HEK293T (cell line): ENCODE measurements around the gene EPHA4.

Experiments
- CTCF ChIA-PET: fragments of 350-600 bp; formaldehyde crosslinking; extraction: SDS; loops from one replicate; lab custom pipeline; 2021; ENCODE audit warnings: antibody characterized with exemption, inconsistent platforms; lab: Yijun Ruan, JAX
- POLR2A ChIA-PET: fragments of 350-600 bp; formaldehyde crosslinking; extraction: SDS; loops from one replicate; lab custom pipeline; 2020; ENCODE audit warnings: antibody characterized with exemption, inconsistent platforms; lab: Yijun Ruan, JAX
- DNase-seq: peaks from one replicate; pipeline ENCODE4 v3.0.0; 2012; ENCODE audit warnings: mixed read lengths; ENCODE audit errors: extremely low spot score
- ARNT ChIP-seq: fragments of 450-650 bp; IDR thresholded peaks from 2 replicates; pipeline ENCODE4 v1.6.1; 2017; ENCODE audit warnings: mild to moderate bottlenecking
- BHLHE40 ChIP-seq: fragments of 450-650 bp; IDR thresholded peaks from 2 replicates; pipeline ENCODE4 v1.6.1; 2016; ENCODE audit warnings: mild to moderate bottlenecking, moderate library complexity, borderline replicate concordance
- CTBP1 ChIP-seq: fragments of 450-650 bp; IDR thresholded peaks from 2 replicates; pipeline ENCODE4 v1.6.1; 2016; ENCODE audit warnings: borderline replicate concordance
- ELF4 ChIP-seq: fragments of 450-650 bp; IDR thresholded peaks from 2 replicates; pipeline ENCODE4 v1.6.1; 2017; ENCODE audit warnings: antibody characterized with exemption
- FOXA1 ChIP-seq: fragments of 450-650 bp; IDR thresholded peaks from 2 replicates; pipeline ENCODE4 v1.6.1; 2016; ENCODE audit warnings: mild to moderate bottlenecking
- FOXK2 ChIP-seq: fragments of 450-650 bp; IDR thresholded peaks from 2 replicates; pipeline ENCODE4 v1.6.1; 2016; ENCODE audit warnings: mild to moderate bottlenecking
- FOXM1 ChIP-seq: fragments of 450-650 bp; IDR thresholded peaks from 2 replicates; pipeline ENCODE4 v1.6.1; 2017; ENCODE audit warnings: mild to moderate bottlenecking, borderline replicate concordance
- HDGF ChIP-seq: fragments of 450-650 bp; IDR thresholded peaks from 2 replicates; pipeline ENCODE4 v1.6.1; 2017; ENCODE audit warnings: antibody characterized with exemption, borderline replicate concordance
- L3MBTL2 ChIP-seq: fragments of 450-650 bp; conservative IDR thresholded peaks from 2 replicates; pipeline ENCODE4 v1.6.1; 2016; ENCODE audit warnings: mild to moderate bottlenecking
- LEF1 ChIP-seq: fragments of 450-650 bp; IDR thresholded peaks from 2 replicates; pipeline ENCODE4 v1.6.1; 2017; ENCODE audit warnings: mild to moderate bottlenecking, borderline replicate concordance
- NFRKB ChIP-seq: fragments of 450-650 bp; IDR thresholded peaks from 2 replicates; pipeline ENCODE4 v1.6.1; 2016; ENCODE audit warnings: mild to moderate bottlenecking, moderate library complexity
- SP1 ChIP-seq: fragments of 450-650 bp; IDR thresholded peaks from 2 replicates; pipeline ENCODE4 v1.6.1; 2017
- SUZ12 ChIP-seq: fragments of 450-650 bp; IDR thresholded peaks from 2 replicates; pipeline ENCODE4 v1.6.1; 2016; ENCODE audit warnings: mild to moderate bottlenecking
- TARDBP ChIP-seq: fragments of 450-650 bp; IDR thresholded peaks from 2 replicates; pipeline ENCODE4 v1.6.1; 2016
- ZNF384 ChIP-seq: fragments of 450-650 bp; IDR thresholded peaks from 2 replicates; pipeline ENCODE4 v1.6.1; 2016
- TF ChIP-seq, protein P1 (sequence below): fragments of 450-650 bp; IDR thresholded peaks from 2 replicates; pipeline ENCODE4 v1.6.1; 2016

Gene EPHA4

DNA sequence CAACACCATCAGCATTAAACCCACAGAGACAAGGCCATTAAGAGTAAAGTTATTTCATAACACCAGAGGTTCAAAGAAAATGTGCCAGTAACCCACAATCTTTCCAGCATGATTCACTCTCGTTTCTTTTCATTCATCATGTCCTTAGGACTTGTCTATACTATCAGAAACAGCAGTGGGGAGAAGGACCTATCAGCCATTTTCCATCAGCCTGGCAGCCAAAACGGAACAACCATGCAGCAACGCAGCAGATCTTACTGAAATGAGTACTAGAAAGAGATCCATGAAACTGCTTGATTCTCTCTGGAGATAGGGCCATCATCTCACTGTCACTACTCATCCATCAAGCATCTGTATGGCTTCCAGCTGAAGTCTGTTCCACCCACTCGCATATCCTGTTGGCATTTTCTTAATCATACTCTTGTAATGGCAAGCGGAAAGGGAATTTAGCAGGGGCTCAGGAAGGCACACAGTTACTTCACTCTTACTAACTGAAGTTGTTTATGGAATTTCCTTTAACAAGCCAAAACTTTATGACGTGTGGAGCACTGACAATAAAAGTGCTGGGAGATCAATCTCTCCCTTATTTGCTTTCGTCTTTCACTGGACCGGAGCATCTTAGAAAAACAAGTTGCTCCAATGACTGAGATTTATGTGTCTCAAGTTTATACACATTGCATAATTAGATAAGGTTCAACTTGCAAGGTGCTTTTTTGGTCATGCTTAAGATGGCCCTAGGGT, 69.7 kb downstream of the EPHA4 start:
- ChIA-PET POLR2A (no interaction called here), CTCF (no interaction called here)
- no peak for TF ChIP-seq TARDBP
- no peak for TF ChIP-seq BHLHE40
- no peak for TF ChIP-seq ELF4
- TF ChIP-seq FOXM1: no peak
- no peak for TF ChIP-seq SUZ12
- TF ChIP-seq, protein P1, sequence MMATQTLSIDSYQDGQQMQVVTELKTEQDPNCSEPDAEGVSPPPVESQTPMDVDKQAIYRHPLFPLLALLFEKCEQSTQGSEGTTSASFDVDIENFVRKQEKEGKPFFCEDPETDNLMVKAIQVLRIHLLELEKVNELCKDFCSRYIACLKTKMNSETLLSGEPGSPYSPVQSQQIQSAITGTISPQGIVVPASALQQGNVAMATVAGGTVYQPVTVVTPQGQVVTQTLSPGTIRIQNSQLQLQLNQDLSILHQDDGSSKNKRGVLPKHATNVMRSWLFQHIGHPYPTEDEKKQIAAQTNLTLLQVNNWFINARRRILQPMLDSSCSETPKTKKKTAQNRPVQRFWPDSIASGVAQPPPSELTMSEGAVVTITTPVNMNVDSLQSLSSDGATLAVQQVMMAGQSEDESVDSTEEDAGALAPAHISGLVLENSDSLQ: peak; percentile 88
- no peak for TF ChIP-seq HDGF
- TF ChIP-seq CTBP1: peak; percentile 56; the same call in 1 of the 2 replicates
- DNase-seq: peak; percentile 20

DNA sequence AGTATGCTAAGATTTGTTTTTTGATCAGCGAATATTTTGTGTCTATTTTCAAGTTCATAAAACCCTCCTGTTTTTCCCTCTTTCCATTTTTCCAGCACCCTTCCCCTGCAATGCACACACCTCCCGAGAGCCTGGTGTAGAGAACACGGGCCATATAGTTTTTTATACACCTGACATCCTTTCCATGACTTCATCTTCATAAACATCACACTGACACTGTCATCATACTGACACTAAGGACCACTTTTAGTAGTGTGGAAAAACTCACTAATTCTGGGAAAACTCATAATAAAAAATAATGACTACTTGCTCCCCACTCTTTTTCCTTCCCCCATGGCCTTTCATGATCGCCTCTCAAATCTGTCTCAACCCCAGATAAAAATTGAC, 70.2 kb downstream of the EPHA4 start:
- ChIA-PET CTCF (no interaction called here), POLR2A (no interaction called here)
- DNase-seq: no peak
- TF ChIP-seq ZNF384: no peak
- TF ChIP-seq FOXK2: no peak
- TF ChIP-seq SUZ12: no peak

GRCh38 chr2:221501210-221501882, 70.8 kb downstream of the EPHA4 start:
- CTCF ChIA-PET: no interaction called here
- TF ChIP-seq ZNF384 (no peak), ELF4 (no peak), FOXK2 (no peak), SUZ12 (no peak)
- POLR2A ChIA-PET: no interaction called here
- no peak for DNase-seq

DNA sequence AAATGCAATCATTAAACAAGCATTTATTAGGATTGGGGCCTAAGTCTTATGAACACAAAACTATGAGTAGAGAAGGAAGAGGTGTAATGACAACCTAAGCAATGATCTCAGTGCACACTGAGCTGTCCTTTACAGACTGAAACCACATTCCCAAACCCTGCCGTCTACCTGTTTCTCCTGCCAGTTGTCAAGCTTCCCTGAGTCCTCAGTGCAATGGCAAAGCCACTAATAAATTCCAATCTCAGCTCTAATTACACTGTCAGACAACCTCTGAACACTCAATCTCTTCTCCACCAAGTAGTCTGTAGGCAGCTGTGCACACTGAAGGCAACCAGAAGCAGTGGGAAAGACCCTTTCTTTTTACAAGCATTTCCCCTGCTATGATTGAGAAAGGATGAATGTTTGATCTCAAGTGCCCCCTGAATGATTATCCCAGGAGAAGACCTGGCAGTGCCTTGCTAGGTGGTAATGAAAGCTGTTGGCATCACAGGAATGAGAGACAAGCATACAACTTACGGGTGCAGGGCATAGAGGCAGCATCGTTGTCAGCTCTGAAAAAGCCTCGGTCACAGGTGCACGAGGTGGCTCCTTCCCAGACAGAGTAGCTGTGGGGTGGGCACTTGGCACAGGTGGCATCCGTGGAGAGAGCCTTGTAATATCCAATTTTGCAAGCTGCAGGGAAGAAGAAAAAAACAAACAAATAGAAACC, 71.4 kb downstream of the EPHA4 start:
- no peak for DNase-seq
- ChIA-PET CTCF (no interaction called here), POLR2A (no interaction called here)
- TF ChIP-seq CTBP1 (no peak), ARNT (no peak), HDGF (no peak), FOXM1 (no peak), SUZ12 (no peak), FOXK2 (no peak), NFRKB (no peak), ELF4 (no peak), ZNF384 (no peak)

GRCh38 chr2:221495731-221496130, 76.4 kb downstream of the EPHA4 start:
- ChIA-PET CTCF (no interaction called here), POLR2A (no interaction called here)
- no peak for DNase-seq
- TF ChIP-seq CTBP1: no peak
- TF ChIP-seq SP1: no peak
- TF ChIP-seq LEF1: no peak
- TF ChIP-seq FOXK2: no peak
- no peak for TF ChIP-seq FOXM1
- no peak for TF ChIP-seq FOXA1
- TF ChIP-seq SUZ12: no peak
- no peak for TF ChIP-seq ELF4
- no peak for TF ChIP-seq ARNT
- TF ChIP-seq ZNF384: no peak
- TF ChIP-seq L3MBTL2: no peak
- no peak for TF ChIP-seq NFRKB
- TF ChIP-seq BHLHE40: no peak
- TF ChIP-seq HDGF: no peak
- TF ChIP-seq TARDBP: no peak
- TF ChIP-seq, protein P1: no peak

DNA sequence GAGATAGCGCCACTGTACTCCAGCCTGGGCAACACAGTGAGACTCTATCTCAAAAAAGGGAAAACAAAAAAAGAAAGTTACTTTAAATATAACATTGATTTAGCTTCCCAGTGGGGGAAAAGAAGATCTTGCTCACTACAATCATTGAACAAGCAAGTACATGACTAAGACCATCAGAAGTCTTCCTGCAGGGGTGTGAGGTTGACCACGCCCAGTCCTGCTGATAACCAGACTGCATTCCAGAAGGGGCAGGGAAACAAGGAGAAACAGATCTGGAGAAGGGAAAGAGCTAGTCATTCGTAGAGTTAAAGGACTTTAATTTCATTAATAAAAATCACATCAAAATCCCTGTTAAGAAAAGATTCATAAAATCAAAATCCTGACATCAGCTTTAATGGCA, 77.5 kb downstream of the EPHA4 start:
- TF ChIP-seq TARDBP: no peak
- TF ChIP-seq ARNT: no peak
- TF ChIP-seq L3MBTL2: no peak
- TF ChIP-seq NFRKB: no peak
- no peak for TF ChIP-seq LEF1
- TF ChIP-seq SUZ12: no peak
- TF ChIP-seq FOXK2: no peak
- TF ChIP-seq HDGF: no peak
- no peak for TF ChIP-seq FOXA1
- TF ChIP-seq, protein P1: no peak
- TF ChIP-seq ZNF384: no peak
- no peak for TF ChIP-seq SP1
- TF ChIP-seq CTBP1: no peak
- no peak for TF ChIP-seq ELF4
- TF ChIP-seq BHLHE40: no peak
- ChIA-PET POLR2A (no interaction called here), CTCF (interaction anchor here (0.7 kb wide), 1 partner anchor 1522 kb away, joined by 11 read pairs; no protein-coding TSS in a partner anchor)
- DNase-seq: no peak
